HepG2 (cell line): ENCODE data around the gene RBBP6. TPM values are rescaled to one million over a fixed set of nuclear protein-coding genes. Genes with fewer than 3 reads are reported as not detected.

Experiments used
- ATAC-seq: fragments of 200-7000 bp; cut with Tn5 transposase; 3 replicates; pipeline ENCODE4 v1.9.1; 2020; ENCODE audit warnings: mild to moderate bottlenecking, moderate library complexity
- BruUV-seq: library from RNA; stranded (reverse); fragments of 400-500 nt; replicated peaks from 2 replicates; lab custom pipeline; 2021; lab: Mats Ljungman, UMichigan
- CTCF ChIA-PET: fragments of 300-600 bp; formaldehyde crosslinking; extraction: SDS; loops from one replicate; lab custom pipeline; 2021; ENCODE audit warnings: low total read pairs, inconsistent platforms, low intra/inter-chr PET ratio; lab: Yijun Ruan, JAX
- POLR2A ChIA-PET: fragments of 350-600 bp; sonication (Branson Sonifier 250); formaldehyde crosslinking; loops from one replicate; lab custom pipeline; 2020; ENCODE audit warnings: antibody characterized with exemption, inconsistent platforms; lab: Yijun Ruan, JAX
- DNase-seq: peaks from one replicate; pipeline ENCODE4 v3.0.0-alpha.2; 2015; ENCODE audit warnings: low spot score
- FAIRE-seq: peaks from 3 replicates; lab custom pipeline; 2011; peaks lifted over from hg19 to GRCh38; lab: Jason Lieb, UNC
- H2AFZ ChIP-seq: one replicate; pipeline ENCODE4 v1.6.1; 2011; ENCODE audit warnings: low read length, inconsistent platforms
- H3K27ac ChIP-seq: fragments of 300-600 bp; 3 replicates; pipeline ENCODE4 v1.8.0; 2011; ENCODE audit warnings: mixed run types, mild to moderate bottlenecking, mixed read lengths, low read length, inconsistent platforms; ENCODE audit not compliant: insufficient read depth; ENCODE audit errors: extremely low read length
- H3K27me3 ChIP-seq, 2 experiments: fragments of 200-600 bp in 1 of 2; 2 replicates in 1 of 2; 3 replicates in 1 of 2; pipeline versions ENCODE4 v1.6.0 to v1.8.0; 2011; ENCODE audit warnings: low read length in 2 of 2, mild to moderate bottlenecking in 2 of 2, moderate library complexity in 2 of 2, inconsistent platforms in 1 of 2; ENCODE audit not compliant: insufficient read depth in 2 of 2, control insufficient read depth in 1 of 2
- H3K36me3 ChIP-seq, 2 experiments: fragments of 200-600 bp in 1 of 2; replicated peaks in 1 of 2; 2 replicates in 1 of 2; 3 replicates in 1 of 2; pipeline versions ENCODE4 v1.5.1 to v1.8.0; 2011; ENCODE audit warnings: low read length in 2 of 2, inconsistent platforms in 1 of 2; ENCODE audit not compliant: insufficient read depth in 2 of 2, control insufficient read depth in 1 of 2
- H3K4me1 ChIP-seq: 2 replicates; pipeline ENCODE4 v1.5.1; 2012; ENCODE audit warnings: low read length, inconsistent platforms; ENCODE audit not compliant: insufficient read depth
- H3K4me2 ChIP-seq: 2 replicates; pipeline ENCODE4 v1.6.0; 2011; ENCODE audit warnings: low read depth, low read length, inconsistent platforms
- H3K4me3 ChIP-seq, 3 experiments: fragments of 200-600 bp in 1 of 3; sonication (generic), shearing (Covaris generic) in 1 of 3; replicated peaks in 1 of 3; 2 replicates each; pipeline ENCODE4 v1.5.1; 2011 to 2016; ENCODE audit warnings: low read length in 3 of 3, inconsistent platforms in 2 of 3, low read depth in 2 of 3, mild to moderate bottlenecking in 2 of 3, control low read depth in 1 of 3, mixed read lengths in 1 of 3; ENCODE audit not compliant: insufficient read depth in 1 of 3
- H3K79me2 ChIP-seq: one replicate; pipeline ENCODE4 v1.6.1; 2011; ENCODE audit warnings: low read length, inconsistent platforms; ENCODE audit not compliant: insufficient read depth
- H3K9ac ChIP-seq: 2 replicates; pipeline ENCODE4 v1.6.0; 2011; ENCODE audit warnings: mild to moderate bottlenecking, low read depth, low read length, inconsistent platforms; ENCODE audit not compliant: insufficient read depth
- H3K9me3 ChIP-seq: 2 replicates; pipeline ENCODE4 v1.5.1; 2012; ENCODE audit warnings: mild to moderate bottlenecking, low read length
- H4K20me1 ChIP-seq: 2 replicates; pipeline ENCODE4 v1.6.0; 2011; ENCODE audit warnings: inconsistent platforms, mild to moderate bottlenecking, low read length, moderate library complexity; ENCODE audit not compliant: insufficient read depth
- MAFG ChIP-seq: sonication (generic); formaldehyde crosslinking; IDR thresholded peaks from 2 replicates; pipeline ENCODE4 v1.5.1; 2020; ENCODE audit warnings: mild to moderate bottlenecking, missing genetic modification reagents
- MLLT10 ChIP-seq: sonication (generic); formaldehyde crosslinking; IDR thresholded peaks from 2 replicates; pipeline ENCODE4 v1.4.0; 2020; ENCODE audit warnings: missing genetic modification reagents
- POLR2A ChIP-seq, 2 experiments: IDR thresholded peaks; 2 replicates each; pipeline ENCODE4 v1.6.1; 2011; ENCODE audit warnings: low read depth in 2 of 2, low read length in 2 of 2, mild to moderate bottlenecking in 1 of 2, moderate library complexity in 1 of 2; ENCODE audit not compliant: insufficient read depth in 1 of 2
- RBAK ChIP-seq: sonication (generic); formaldehyde crosslinking; IDR thresholded peaks from 2 replicates; pipeline ENCODE4 v1.5.1; 2020; ENCODE audit warnings: mild to moderate bottlenecking, missing genetic modification reagents
- RCOR2 ChIP-seq: IDR thresholded peaks from 2 replicates; pipeline ENCODE4 v1.6.1; 2016; ENCODE audit warnings: missing biosample characterization, missing genetic modification reagents
- SIX4 ChIP-seq: sonication (generic); formaldehyde crosslinking; IDR thresholded peaks from 2 replicates; pipeline ENCODE4 v1.4.0; 2020; ENCODE audit warnings: missing genetic modification reagents
- TBX3 ChIP-seq: fragments of 450-650 bp; IDR thresholded peaks from 2 replicates; pipeline ENCODE4 v1.6.1; 2017; ENCODE audit warnings: antibody characterized with exemption, mild to moderate bottlenecking, inconsistent platforms, borderline replicate concordance
- ZNF207 ChIP-seq: fragments of 450-650 bp; IDR thresholded peaks from 2 replicates; pipeline ENCODE4 v1.6.1; 2016; ENCODE audit warnings: antibody characterized with exemption, borderline replicate concordance
- ZNF510 ChIP-seq: sonication (generic); formaldehyde crosslinking; IDR thresholded peaks from 2 replicates; pipeline ENCODE4 v1.4.0; 2020; ENCODE audit warnings: low read depth, mild to moderate bottlenecking, missing genetic modification reagents
- WGBS: methylation state at CpG from one replicate; pipeline ENCODE4 v1.1.6; 2017; ENCODE audit warnings: low lambda C conversion rate; 5-methylcytosine and 5-hydroxymethylcytosine counted together
- in situ Hi-C: cut with HindIII; loops from 2 replicates; pipeline ENCODE4 v1.10.0; 2017; ENCODE audit warnings: low pct_unique_long_range_greater_than_20kb; ENCODE audit not compliant: extremely low pct_ligation_motif_present
- intact Hi-C: fragments of 100-400 bp; cut with micrococcal nuclease; formaldehyde crosslinking; loops from one replicate; pipeline ENCODE4 v1.10.0; 2022; ENCODE audit not compliant: unreplicated experiment
- polyA plus RNA-seq, 8 experiments: library from polyadenylated mRNA; depleted of rRNA in 3 of 8; stranded (reverse) in 7 of 8; unstranded in 1 of 8; fragments of >200 nt; fragmentation: Illumina TruSeq in 4 of 8; extraction: Trizol in 4 of 8; gene quantifications; 2 replicates each; pipeline versions ENCODE4 v1.2.1 to v1.2.3, GENCODE V29; 2011 to 2016; ENCODE audit warnings: low read depth in 4 of 8, missing spikeins in 1 of 8, mixed read lengths in 1 of 8; ENCODE audit not compliant: insufficient read depth in 1 of 8
- total RNA-seq, 5 experiments: library from RNA; depleted of rRNA; stranded (reverse); fragments of >200 nt; fragmentation: Illumina TruSeq; extraction: Trizol; gene quantifications; 2 replicates each; pipeline ENCODE4 v1.2.3, GENCODE V29; 2016; ENCODE audit warnings: low read depth in 1 of 5
- TF ChIP-seq, protein P1 (sequence below): IDR thresholded peaks from 2 replicates; pipeline ENCODE4 v1.6.1; 2016; ENCODE audit warnings: missing genetic modification reagents, missing compliant biosample characterization
- TF ChIP-seq, protein P2 (sequence below): sonication (generic); formaldehyde crosslinking; IDR thresholded peaks from 2 replicates; pipeline ENCODE4 v1.4.0; 2020; ENCODE audit warnings: missing genetic modification reagents
- TF ChIP-seq, protein P3 (sequence below): sonication (generic); formaldehyde crosslinking; IDR thresholded peaks from 2 replicates; pipeline ENCODE4 v1.5.0; 2020; ENCODE audit warnings: missing genetic modification reagents
- TF ChIP-seq, protein P4 (sequence below): sonication (generic); formaldehyde crosslinking; IDR thresholded peaks from 2 replicates; pipeline ENCODE4 v1.5.1; 2020; ENCODE audit warnings: missing genetic modification reagents, mild to moderate bottlenecking, borderline replicate concordance
- TF ChIP-seq, protein P5 (sequence below): sonication (generic); formaldehyde crosslinking; IDR thresholded peaks from 2 replicates; pipeline ENCODE4 v1.5.1; 2020; ENCODE audit warnings: mild to moderate bottlenecking, missing genetic modification reagents, borderline replicate concordance

The RBBP6 gene
- total and polyA plus RNA-seq, 2 of the 13 experiments (the other 11 are each of a cell fraction or from before 2014, with no cell fraction given), result 37.1 to 70.9 TPM

DNA sequence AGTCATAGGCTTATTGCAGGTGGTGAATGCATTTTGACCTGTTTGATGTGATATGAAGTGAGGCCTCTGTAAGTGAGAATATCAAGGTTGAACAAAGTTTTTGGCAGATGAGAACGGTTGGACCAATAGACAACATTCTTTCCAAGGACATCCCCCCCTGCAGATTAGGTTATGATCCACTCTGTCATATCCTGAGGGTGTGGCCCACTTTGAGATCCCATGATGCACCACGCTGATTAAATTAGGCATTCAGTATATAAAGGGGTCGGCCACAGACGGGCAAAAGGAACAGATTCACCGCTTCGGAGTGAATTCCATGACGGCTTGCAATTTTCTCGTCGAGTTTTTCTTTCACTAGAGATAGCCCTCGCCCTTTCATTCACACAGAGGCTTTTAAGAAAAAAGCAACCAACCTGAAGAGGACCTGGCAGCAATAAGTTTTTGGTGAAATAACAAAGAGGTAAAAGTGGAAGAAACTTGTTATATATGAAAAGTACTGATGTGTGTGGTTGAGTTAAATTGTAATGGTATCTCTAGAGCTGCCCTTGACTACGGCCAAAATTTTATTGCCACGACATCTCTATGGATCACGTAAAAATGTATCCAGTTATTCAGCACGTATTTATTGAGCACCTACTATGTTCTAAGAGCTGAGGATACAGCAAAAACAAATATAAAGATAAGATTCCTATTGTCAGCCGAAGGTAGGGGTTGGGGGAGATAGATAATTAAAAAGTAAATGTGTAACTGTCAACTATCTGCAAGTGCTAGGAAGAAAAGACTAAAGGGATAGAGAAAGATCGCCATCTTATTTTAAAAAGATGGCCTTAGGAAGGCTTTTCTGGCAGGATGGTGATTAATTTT, 1.7 kb upstream of the RBBP6 start:
- CTCF ChIA-PET, result interaction anchor here (3.3 kb wide), 1 partner anchor 21 kb away, joined by 15 read pairs; no protein-coding TSS in a partner anchor
- WGBS, result 40% methylated on average over 16 of the region's 16 CpGs
- ATAC-seq (no peak), DNase-seq (peak; percentile 62), FAIRE-seq (no peak)
- peaks cover 32% of the 10 kb centered on the region for H3K79me2 ChIP-seq
- H3K36me3 ChIP-seq, result 0 out of 5 replicates have a peak, but pooled peaks cover 0 to under 1% of the 10 kb centered on the region in 2 experiments
- no peaks in the 10 kb centered on the region; a peak in 1 of 5 replicates for H3K27me3 ChIP-seq
- intact Hi-C loops (loop anchor here (5.0 kb wide), 1 partner anchor 150 kb away; no protein-coding TSS in a partner anchor), in situ Hi-C loops (no loop called here)
- H3K4me1 ChIP-seq, result peaks cover 72% of the 10 kb centered on the region
- H4K20me1 ChIP-seq, result peaks cover 28% of the 10 kb centered on the region
- POLR2A ChIA-PET, result interaction anchor here (1.2 kb wide), 1 partner anchor 133 kb away, joined by 3 read pairs; no protein-coding TSS in a partner anchor
- peak overlapping the region; percentile 41 to 96 (median 95); a peak in 5 of 6 replicates for H3K4me3 ChIP-seq
- peak overlapping the region; percentile 99; the same call in 1 of the 2 replicates for H3K9ac ChIP-seq
- peak overlapping the region; percentile 93 for H3K4me2 ChIP-seq
- H3K27ac ChIP-seq, result no peak overlapping the region
- BruUV-seq, result no TSS peak
- H2AFZ ChIP-seq, result peak overlapping the region; percentile 74
- H3K9me3 ChIP-seq, result no peaks in the 10 kb centered on the region
- TF ChIP-seq POLR2A (IDR thresholded peaks at IDR 0.05; ENCODE audit: insufficient read depth in 1 of 2, low read depth in 2 of 2, low read length in 2 of 2) (peak; percentile 24 to 64; a peak in 3 of 4 replicates), ZNF510 (no peak), ZNF207 (no peak), MAFG (CRISPR knock-in tag) (no peak), MLLT10 (no peak), TBX3 (no peak), SIX4 (CRISPR knock-in tag) (no peak), RCOR2 (CRISPR knock-in tag) (peak; percentile 31; the same call in 1 of the 2 replicates), RBAK (CRISPR knock-in tag) (no peak)
- TF ChIP-seq, protein P1, sequence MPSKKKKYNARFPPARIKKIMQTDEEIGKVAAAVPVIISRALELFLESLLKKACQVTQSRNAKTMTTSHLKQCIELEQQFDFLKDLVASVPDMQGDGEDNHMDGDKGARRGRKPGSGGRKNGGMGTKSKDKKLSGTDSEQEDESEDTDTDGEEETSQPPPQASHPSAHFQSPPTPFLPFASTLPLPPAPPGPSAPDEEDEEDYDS, result peak; percentile 92
- TF ChIP-seq, protein P2, sequence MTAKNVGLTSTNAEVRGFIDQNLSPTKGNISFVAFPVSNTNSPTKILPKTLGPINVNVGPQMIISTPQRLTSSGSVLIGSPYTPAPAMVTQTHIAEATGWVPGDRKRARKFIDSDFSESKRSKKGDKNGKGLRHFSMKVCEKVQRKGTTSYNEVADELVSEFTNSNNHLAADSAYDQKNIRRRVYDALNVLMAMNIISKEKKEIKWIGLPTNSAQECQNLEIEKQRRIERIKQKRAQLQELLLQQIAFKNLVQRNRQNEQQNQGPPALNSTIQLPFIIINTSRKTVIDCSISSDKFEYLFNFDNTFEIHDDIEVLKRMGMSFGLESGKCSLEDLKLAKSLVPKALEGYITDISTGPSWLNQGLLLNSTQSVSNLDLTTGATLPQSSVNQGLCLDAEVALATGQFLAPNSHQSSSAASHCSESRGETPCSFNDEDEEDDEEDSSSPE (CRISPR knock-in tag), result no peak
- TF ChIP-seq, protein P3, sequence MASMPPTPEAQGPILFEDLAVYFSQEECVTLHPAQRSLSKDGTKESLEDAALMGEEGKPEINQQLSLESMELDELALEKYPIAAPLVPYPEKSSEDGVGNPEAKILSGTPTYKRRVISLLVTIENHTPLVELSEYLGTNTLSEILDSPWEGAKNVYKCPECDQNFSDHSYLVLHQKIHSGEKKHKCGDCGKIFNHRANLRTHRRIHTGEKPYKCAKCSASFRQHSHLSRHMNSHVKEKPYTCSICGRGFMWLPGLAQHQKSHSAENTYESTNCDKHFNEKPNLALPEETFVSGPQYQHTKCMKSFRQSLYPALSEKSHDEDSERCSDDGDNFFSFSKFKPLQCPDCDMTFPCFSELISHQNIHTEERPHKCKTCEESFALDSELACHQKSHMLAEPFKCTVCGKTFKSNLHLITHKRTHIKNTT (CRISPR knock-in tag), result no peak
- TF ChIP-seq, protein P4, sequence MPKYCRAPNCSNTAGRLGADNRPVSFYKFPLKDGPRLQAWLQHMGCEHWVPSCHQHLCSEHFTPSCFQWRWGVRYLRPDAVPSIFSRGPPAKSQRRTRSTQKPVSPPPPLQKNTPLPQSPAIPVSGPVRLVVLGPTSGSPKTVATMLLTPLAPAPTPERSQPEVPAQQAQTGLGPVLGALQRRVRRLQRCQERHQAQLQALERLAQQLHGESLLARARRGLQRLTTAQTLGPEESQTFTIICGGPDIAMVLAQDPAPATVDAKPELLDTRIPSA (CRISPR knock-in tag), result no peak
- TF ChIP-seq, protein P5, sequence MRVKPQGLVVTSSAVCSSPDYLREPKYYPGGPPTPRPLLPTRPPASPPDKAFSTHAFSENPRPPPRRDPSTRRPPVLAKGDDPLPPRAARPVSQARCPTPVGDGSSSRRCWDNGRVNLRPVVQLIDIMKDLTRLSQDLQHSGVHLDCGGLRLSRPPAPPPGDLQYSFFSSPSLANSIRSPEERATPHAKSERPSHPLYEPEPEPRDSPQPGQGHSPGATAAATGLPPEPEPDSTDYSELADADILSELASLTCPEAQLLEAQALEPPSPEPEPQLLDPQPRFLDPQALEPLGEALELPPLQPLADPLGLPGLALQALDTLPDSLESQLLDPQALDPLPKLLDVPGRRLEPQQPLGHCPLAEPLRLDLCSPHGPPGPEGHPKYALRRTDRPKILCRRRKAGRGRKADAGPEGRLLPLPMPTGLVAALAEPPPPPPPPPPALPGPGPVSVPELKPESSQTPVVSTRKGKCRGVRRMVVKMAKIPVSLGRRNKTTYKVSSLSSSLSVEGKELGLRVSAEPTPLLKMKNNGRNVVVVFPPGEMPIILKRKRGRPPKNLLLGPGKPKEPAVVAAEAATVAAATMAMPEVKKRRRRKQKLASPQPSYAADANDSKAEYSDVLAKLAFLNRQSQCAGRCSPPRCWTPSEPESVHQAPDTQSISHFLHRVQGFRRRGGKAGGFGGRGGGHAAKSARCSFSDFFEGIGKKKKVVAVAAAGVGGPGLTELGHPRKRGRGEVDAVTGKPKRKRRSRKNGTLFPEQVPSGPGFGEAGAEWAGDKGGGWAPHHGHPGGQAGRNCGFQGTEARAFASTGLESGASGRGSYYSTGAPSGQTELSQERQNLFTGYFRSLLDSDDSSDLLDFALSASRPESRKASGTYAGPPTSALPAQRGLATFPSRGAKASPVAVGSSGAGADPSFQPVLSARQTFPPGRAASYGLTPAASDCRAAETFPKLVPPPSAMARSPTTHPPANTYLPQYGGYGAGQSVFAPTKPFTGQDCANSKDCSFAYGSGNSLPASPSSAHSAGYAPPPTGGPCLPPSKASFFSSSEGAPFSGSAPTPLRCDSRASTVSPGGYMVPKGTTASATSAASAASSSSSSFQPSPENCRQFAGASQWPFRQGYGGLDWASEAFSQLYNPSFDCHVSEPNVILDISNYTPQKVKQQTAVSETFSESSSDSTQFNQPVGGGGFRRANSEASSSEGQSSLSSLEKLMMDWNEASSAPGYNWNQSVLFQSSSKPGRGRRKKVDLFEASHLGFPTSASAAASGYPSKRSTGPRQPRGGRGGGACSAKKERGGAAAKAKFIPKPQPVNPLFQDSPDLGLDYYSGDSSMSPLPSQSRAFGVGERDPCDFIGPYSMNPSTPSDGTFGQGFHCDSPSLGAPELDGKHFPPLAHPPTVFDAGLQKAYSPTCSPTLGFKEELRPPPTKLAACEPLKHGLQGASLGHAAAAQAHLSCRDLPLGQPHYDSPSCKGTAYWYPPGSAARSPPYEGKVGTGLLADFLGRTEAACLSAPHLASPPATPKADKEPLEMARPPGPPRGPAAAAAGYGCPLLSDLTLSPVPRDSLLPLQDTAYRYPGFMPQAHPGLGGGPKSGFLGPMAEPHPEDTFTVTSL, result no peak
